ENCODE measurements around the gene C1orf116.

DNA sequence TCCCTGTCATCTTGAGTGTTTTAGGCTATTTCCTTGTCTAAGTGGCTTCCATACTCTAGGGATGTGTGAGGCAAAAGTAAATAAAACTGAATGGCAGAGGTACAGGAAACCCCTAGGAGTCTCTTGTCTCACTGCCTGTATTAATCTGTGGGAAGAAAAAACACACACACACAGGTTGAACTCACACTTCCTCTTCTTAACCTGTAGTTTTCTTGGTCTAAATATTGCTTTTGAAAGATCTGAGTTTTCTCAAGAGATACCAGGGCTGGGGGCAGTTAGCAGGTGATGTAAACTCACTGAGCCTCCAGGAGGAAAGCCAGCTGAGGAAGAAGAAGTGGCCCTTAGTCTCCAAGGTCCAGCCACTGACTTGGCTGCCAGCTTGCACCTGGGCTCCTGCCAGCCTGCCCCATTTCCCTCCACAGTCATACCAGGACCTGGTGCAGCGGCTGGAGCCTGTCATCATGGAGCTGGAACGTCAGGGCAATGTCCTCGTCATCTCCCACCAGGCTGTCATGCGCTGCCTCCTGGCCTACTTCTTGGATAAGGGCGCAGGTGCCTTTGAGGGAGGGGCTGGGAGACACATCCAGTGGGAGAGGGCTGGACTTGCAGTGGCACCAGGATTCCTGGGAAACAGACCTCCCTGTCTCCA is 37.4 kb upstream of the C1orf116 start:
- TF ChIP-seq JUND (IDR thresholded peaks at IDR 0.05) (no peak), TAF1 (conservative IDR thresholded peaks at IDR 0.05) (no peak), SP1 (IDR thresholded peaks at IDR 0.05) (no peak), GABPA (IDR thresholded peaks at IDR 0.05 in 1 of 2, conservative IDR thresholded peaks at IDR 0.05 in 1 of 2) (no peak), RAD21 (IDR thresholded peaks at IDR 0.05) (no peak), FOXA1 (IDR thresholded peaks at IDR 0.05) (no peak), EGR1 (IDR thresholded peaks at IDR 0.05; ENCODE audit: low read depth in 2 of 2) (no peak), NR2F2 (IDR thresholded peaks at IDR 0.05) (no peak)
- TF ChIP-seq, protein P1, sequence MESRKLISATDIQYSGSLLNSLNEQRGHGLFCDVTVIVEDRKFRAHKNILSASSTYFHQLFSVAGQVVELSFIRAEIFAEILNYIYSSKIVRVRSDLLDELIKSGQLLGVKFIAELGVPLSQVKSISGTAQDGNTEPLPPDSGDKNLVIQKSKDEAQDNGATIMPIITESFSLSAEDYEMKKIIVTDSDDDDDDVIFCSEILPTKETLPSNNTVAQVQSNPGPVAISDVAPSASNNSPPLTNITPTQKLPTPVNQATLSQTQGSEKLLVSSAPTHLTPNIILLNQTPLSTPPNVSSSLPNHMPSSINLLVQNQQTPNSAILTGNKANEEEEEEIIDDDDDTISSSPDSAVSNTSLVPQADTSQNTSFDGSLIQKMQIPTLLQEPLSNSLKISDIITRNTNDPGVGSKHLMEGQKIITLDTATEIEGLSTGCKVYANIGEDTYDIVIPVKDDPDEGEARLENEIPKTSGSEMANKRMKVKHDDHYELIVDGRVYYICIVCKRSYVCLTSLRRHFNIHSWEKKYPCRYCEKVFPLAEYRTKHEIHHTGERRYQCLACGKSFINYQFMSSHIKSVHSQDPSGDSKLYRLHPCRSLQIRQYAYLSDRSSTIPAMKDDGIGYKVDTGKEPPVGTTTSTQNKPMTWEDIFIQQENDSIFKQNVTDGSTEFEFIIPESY (IDR thresholded peaks at IDR 0.05): no peak
- TF ChIP-seq, protein P2, sequence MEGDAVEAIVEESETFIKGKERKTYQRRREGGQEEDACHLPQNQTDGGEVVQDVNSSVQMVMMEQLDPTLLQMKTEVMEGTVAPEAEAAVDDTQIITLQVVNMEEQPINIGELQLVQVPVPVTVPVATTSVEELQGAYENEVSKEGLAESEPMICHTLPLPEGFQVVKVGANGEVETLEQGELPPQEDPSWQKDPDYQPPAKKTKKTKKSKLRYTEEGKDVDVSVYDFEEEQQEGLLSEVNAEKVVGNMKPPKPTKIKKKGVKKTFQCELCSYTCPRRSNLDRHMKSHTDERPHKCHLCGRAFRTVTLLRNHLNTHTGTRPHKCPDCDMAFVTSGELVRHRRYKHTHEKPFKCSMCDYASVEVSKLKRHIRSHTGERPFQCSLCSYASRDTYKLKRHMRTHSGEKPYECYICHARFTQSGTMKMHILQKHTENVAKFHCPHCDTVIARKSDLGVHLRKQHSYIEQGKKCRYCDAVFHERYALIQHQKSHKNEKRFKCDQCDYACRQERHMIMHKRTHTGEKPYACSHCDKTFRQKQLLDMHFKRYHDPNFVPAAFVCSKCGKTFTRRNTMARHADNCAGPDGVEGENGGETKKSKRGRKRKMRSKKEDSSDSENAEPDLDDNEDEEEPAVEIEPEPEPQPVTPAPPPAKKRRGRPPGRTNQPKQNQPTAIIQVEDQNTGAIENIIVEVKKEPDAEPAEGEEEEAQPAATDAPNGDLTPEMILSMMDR (IDR thresholded peaks at IDR 0.05; ENCODE audit: low read depth, low read length, missing input control): no peak
- TF ChIP-seq, protein P3, sequence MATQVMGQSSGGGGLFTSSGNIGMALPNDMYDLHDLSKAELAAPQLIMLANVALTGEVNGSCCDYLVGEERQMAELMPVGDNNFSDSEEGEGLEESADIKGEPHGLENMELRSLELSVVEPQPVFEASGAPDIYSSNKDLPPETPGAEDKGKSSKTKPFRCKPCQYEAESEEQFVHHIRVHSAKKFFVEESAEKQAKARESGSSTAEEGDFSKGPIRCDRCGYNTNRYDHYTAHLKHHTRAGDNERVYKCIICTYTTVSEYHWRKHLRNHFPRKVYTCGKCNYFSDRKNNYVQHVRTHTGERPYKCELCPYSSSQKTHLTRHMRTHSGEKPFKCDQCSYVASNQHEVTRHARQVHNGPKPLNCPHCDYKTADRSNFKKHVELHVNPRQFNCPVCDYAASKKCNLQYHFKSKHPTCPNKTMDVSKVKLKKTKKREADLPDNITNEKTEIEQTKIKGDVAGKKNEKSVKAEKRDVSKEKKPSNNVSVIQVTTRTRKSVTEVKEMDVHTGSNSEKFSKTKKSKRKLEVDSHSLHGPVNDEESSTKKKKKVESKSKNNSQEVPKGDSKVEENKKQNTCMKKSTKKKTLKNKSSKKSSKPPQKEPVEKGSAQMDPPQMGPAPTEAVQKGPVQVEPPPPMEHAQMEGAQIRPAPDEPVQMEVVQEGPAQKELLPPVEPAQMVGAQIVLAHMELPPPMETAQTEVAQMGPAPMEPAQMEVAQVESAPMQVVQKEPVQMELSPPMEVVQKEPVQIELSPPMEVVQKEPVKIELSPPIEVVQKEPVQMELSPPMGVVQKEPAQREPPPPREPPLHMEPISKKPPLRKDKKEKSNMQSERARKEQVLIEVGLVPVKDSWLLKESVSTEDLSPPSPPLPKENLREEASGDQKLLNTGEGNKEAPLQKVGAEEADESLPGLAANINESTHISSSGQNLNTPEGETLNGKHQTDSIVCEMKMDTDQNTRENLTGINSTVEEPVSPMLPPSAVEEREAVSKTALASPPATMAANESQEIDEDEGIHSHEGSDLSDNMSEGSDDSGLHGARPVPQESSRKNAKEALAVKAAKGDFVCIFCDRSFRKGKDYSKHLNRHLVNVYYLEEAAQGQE (IDR thresholded peaks at IDR 0.05): no peak
- TF ChIP-seq, protein P4, sequence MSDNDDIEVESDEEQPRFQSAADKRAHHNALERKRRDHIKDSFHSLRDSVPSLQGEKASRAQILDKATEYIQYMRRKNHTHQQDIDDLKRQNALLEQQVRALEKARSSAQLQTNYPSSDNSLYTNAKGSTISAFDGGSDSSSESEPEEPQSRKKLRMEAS (IDR thresholded peaks at IDR 0.05): no peak
- TF ChIP-seq, protein P5, sequence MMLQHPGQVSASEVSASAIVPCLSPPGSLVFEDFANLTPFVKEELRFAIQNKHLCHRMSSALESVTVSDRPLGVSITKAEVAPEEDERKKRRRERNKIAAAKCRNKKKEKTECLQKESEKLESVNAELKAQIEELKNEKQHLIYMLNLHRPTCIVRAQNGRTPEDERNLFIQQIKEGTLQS (IDR thresholded peaks at IDR 0.05): no peak
